GM13976 (cell line): Measurements from ENCODE around the gene VCX2.
"Not testable (repeated sequence)": the region's sequence is repeated elsewhere in the genome, so short reads cannot be mapped to it uniquely, and the experiment has no call there.

Experiments
- DNase-seq: peaks from one replicate; pipeline ENCODE4 v3.0.0; 2012; ENCODE audit warnings: low spot score
- in situ Hi-C: fragments of 300-500 bp; cut with MboI; formaldehyde crosslinking; loops from one replicate; pipeline ENCODE4 v1.12.0; 2022; ENCODE audit warnings: low sequenced_read_pairs, mixed read lengths, inconsistent platforms; ENCODE audit not compliant: unreplicated experiment
- TF ChIP-seq, protein P1 (sequence below): IDR thresholded peaks from 2 replicates; pipeline ENCODE4 v1.5.1; 2012; ENCODE audit warnings: borderline replicate concordance, mild to moderate bottlenecking; ENCODE audit not compliant: insufficient read depth; ENCODE audit errors: extremely low read depth, missing control alignments, control extremely low read depth

The VCX2 gene

DNA sequence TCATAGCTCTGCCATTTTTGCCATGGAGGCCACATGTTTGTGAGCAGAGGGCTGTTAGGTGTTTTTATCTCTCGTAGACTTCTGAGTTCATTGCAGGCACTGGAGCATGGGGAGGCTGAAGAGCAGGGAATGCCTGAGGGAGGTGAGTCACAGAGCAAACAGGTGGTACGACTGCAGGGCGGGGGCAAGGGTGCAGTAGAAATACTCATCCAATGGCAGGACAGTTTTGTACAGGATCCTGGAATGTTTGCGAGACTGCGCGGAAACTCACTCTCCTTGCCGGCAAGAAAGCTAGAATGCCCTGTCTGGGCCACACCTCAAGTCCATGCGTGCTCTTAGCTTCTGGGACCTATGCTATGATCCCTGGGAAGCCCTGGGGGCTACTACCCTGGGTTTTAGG lies 20.0 kb upstream of the VCX2 start:
- DNase-seq = no peak
- in situ Hi-C loops = no loop called here
- TF ChIP-seq, protein P1, sequence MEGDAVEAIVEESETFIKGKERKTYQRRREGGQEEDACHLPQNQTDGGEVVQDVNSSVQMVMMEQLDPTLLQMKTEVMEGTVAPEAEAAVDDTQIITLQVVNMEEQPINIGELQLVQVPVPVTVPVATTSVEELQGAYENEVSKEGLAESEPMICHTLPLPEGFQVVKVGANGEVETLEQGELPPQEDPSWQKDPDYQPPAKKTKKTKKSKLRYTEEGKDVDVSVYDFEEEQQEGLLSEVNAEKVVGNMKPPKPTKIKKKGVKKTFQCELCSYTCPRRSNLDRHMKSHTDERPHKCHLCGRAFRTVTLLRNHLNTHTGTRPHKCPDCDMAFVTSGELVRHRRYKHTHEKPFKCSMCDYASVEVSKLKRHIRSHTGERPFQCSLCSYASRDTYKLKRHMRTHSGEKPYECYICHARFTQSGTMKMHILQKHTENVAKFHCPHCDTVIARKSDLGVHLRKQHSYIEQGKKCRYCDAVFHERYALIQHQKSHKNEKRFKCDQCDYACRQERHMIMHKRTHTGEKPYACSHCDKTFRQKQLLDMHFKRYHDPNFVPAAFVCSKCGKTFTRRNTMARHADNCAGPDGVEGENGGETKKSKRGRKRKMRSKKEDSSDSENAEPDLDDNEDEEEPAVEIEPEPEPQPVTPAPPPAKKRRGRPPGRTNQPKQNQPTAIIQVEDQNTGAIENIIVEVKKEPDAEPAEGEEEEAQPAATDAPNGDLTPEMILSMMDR = no peak

DNA sequence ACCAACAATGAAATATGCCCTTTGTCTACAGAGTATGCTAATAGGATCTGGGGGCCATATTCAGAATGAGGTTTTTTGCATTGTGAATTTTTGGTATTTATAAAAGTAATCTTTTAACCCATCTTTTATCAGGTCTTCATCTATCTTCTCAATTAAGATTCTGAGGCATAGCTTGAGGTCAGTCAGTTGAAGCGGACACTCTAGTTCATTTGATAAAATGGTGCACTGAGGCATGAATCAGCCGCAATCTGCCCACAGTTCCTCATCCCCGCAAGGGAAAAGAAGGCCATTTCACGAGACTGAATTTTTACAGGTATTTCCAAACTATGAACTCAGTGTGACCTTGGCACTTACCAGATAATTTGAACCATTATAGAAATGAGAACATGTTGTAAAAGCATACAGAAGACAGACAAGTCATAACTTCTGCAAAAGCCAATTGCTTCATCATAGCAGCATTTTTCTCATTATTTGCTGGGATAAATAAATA lies 19.3 kb upstream of the VCX2 start:
- DNase-seq = no peak
- in situ Hi-C loops = no loop called here
- TF ChIP-seq, protein P1 = no peak

DNA sequence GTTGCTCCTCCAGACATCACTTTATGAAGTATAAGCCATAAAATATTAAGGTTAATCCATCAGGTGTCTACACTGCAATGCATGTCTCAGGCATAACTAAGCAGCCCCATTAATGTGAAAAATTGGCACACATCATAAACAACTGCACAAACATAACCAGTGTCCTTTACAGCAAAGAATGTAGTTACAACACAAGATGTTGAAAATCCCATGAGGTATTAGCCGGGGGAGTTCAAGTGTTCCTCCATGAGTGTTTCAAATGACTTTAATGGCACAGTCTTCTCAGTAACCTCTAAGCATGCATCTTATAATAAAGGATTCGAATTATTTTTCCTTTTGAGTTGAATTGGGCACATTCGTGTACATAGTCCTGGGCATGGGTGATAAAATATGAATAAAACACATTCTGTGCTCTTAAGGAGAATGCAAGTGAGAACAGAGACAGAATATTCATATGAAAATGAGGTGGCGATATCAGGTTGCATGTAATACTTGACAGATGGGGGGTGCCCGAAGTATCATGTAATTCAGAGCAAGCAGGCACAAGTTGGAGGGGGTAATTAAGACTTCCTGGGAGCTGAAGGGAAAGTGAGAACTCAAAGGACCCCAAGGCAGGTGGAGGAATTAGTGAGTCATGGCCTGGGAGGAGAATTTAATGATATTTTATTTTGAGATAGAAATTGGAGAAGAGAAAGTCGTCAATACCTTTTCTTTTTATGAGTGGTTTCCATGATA lies 18.2 kb upstream of the VCX2 start:
- TF ChIP-seq, protein P1 = no peak
- in situ Hi-C loops = no loop called here
- DNase-seq = no peak

DNA sequence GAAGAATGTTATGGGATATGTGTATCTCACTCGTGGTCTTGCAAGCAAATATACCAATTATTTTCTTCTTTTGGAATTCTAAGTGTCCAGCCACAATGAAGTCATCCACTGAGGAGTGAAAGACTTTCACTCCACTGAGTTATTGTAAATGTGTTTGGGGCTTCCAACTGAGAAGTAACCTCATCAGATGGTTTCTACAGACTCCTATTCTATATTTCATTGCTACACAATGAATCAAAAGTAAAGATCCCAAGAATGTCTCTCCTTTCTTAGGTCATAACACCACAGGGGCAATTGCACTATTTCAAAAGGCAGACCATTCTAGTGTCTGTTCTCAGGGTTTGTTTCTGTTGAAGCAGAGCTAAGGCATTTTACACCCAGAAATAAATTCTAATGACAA lies 12.3 kb upstream of the VCX2 start:
- TF ChIP-seq, protein P1 = no peak

DNA sequence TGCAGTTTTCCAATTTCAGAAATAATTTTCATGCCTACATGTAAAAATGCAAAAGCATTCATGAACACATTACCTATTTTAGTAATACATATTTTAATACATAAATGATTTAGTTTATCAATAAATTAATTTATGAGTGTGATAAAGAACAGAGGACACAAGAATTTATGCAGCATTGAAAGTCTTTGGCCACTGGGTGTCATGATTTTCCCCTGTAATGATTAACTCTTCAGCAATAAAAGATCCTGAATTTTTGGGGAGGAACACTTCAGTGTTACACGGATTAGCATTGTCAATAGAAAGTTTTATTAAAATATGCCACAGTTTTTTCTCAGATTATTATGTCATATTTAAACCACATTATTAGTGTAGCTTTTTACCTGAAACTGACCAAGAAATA lies 8.6 kb upstream of the VCX2 start:
- DNase-seq = no peak
- TF ChIP-seq, protein P1 = no peak
- in situ Hi-C loops = no loop called here

More for the DNA sequence above, 12.3 kb upstream of the VCX2 start:
- in situ Hi-C loops = no loop called here
- no peak for DNase-seq

DNA sequence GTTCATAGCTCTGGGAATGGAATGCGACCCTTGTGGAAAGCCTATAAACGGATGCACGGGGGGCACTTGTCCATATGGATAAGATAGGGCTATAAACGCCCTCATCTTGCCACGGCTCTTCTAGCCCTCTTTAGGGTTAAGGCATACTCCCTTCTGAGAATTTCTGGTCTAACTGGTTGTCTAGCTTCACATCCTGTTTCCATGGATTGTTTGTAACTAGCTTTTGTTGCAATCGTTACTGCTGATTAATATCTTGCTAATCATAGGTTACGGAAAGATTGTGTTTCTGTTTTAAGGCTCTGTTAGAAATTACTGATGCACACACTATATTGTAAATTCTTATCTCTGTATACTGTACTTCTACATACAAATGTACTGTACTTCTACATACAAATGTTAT lies 17.1 kb downstream of the VCX2 start:
- DNase-seq, in situ Hi-C loops: not testable (repeated sequence)

DNA sequence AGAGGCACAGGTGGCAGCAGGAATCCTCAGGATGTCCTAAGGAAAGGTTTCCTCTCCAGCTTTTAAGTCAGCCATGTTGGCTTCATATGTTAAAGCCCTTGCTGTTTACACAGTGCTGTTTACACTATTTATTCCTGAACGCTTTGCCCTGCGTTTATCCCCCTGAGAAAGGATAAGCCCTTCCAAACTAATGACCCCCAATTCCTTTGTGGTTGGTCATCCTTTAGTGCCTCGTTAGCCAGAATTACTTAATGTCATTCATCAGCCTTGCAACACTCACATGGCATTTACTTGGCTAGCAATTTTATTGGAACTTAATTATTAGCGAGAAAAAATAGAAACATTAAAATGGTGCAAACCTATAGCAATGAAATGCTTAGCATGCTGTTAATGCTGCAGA lies 23.8 kb downstream of the VCX2 start:
- no peak for DNase-seq
- in situ Hi-C loops = no loop called here
- TF ChIP-seq, protein P1 = no peak
